KMS-11 (cell line): ENCODE results near the gene ZBTB45.

ENCODE experiments used
- H2AFZ ChIP-seq: fragments of 200-600 bp; sonication (generic); 2 replicates; pipeline ENCODE4 v1.6.1; 2016; ENCODE audit warnings: antibody characterized with exemption, mixed run types, low read depth
- H3K27ac ChIP-seq: fragments of 200-600 bp; sonication (generic); 2 replicates; pipeline ENCODE4 v1.6.1; 2016; ENCODE audit warnings: mild to moderate bottlenecking, mixed run types
- H3K27me3 ChIP-seq: fragments of 200-600 bp; sonication (generic); 2 replicates; pipeline ENCODE4 v1.6.1; 2017; ENCODE audit warnings: mild to moderate bottlenecking, low read depth, mixed run types, moderate library complexity; ENCODE audit not compliant: insufficient read depth
- H3K36me3 ChIP-seq: fragments of 200-600 bp; sonication (generic); 2 replicates; pipeline ENCODE4 v1.6.1; 2017; ENCODE audit warnings: mild to moderate bottlenecking, mixed run types; ENCODE audit not compliant: insufficient read depth
- H3K4me1 ChIP-seq: fragments of 200-600 bp; sonication (generic); 2 replicates; pipeline ENCODE4 v1.6.1; 2016; ENCODE audit warnings: mild to moderate bottlenecking, low read depth, mixed run types; ENCODE audit not compliant: poor library complexity, severe bottlenecking
- H3K4me2 ChIP-seq: fragments of 200-600 bp; sonication (generic); 2 replicates; pipeline ENCODE4 v1.7.0; 2016; ENCODE audit warnings: mild to moderate bottlenecking, mixed run types
- H3K4me3 ChIP-seq: fragments of 200-600 bp; sonication (generic); IDR thresholded peaks from 2 replicates; pipeline ENCODE4 v1.6.1; 2017; ENCODE audit warnings: low read depth, low read length, mixed read lengths; ENCODE audit not compliant: insufficient read depth
- H3K79me2 ChIP-seq: fragments of 200-600 bp; sonication (generic); 2 replicates; pipeline ENCODE4 v1.6.1; 2016; ENCODE audit warnings: low read depth, mixed run types; ENCODE audit not compliant: insufficient read depth
- H3K9ac ChIP-seq: fragments of 200-600 bp; sonication (generic); 2 replicates; pipeline ENCODE4 v1.6.1; 2016; ENCODE audit warnings: mild to moderate bottlenecking, mixed run types
- H4K20me1 ChIP-seq: fragments of 200-600 bp; sonication (generic); 2 replicates; pipeline ENCODE4 v1.6.1; 2016; ENCODE audit warnings: mild to moderate bottlenecking, mixed run types; ENCODE audit not compliant: insufficient read depth
- CTCF ChIP-seq: fragments of 200-600 bp; sonication (generic); conservative IDR thresholded peaks from 2 replicates; pipeline ENCODE4 v1.6.1; 2017; ENCODE audit warnings: low read depth, mild to moderate bottlenecking, antibody characterized with exemption, low read length, moderate library complexity, mixed read lengths

ZBTB45 gene

GRCh38 chr19:58480831-58481230 is 38.8 kb downstream of the ZBTB45 start:
- no peak overlapping the region for H3K4me2 ChIP-seq

GRCh38 chr19:58480481-58480830 is 39.2 kb downstream of the ZBTB45 start:
- no peaks in the 10 kb centered on the region for H4K20me1 ChIP-seq
- no peak overlapping the region for H3K4me3 ChIP-seq
- H3K4me1 ChIP-seq: peaks cover 4% of the 10 kb centered on the region
- H3K27me3 ChIP-seq: no peaks in the 10 kb centered on the region
- no peak for TF ChIP-seq CTCF
- no peak overlapping the region for H3K9ac ChIP-seq
- no peak overlapping the region for H2AFZ ChIP-seq
- no peaks in the 10 kb centered on the region for H3K36me3 ChIP-seq
- H3K27ac ChIP-seq: no peak overlapping the region
- H3K79me2 ChIP-seq: no peaks in the 10 kb centered on the region
- no peak overlapping the region for H3K4me2 ChIP-seq

More at GRCh38 chr19:58480831-58481230, 38.8 kb downstream of the ZBTB45 start:
- no peak overlapping the region for H3K4me3 ChIP-seq
- H3K4me1 ChIP-seq: peaks cover 4% of the 10 kb centered on the region
- H3K9ac ChIP-seq: no peak overlapping the region
- no peak for TF ChIP-seq CTCF
- H3K36me3 ChIP-seq: no peaks in the 10 kb centered on the region
- H3K79me2 ChIP-seq: no peaks in the 10 kb centered on the region
- no peaks in the 10 kb centered on the region for H4K20me1 ChIP-seq
- no peak overlapping the region for H2AFZ ChIP-seq
- no peak overlapping the region for H3K27ac ChIP-seq
- no peaks in the 10 kb centered on the region for H3K27me3 ChIP-seq

- Histone ChIP-seq H3K79me2 (no peaks in the 10 kb centered on the region), H3K4me2 (no peak overlapping the region), H2AFZ (no peak overlapping the region), H3K27ac (no peak overlapping the region), H3K36me3 (no peaks in the 10 kb centered on the region), H4K20me1 (no peaks in the 10 kb centered on the region), H3K4me1 (peaks cover 7% of the 10 kb centered on the region), H3K27me3 (no peaks in the 10 kb centered on the region), H3K9ac (no peak overlapping the region), H3K4me3 (no peak overlapping the region)
- TF ChIP-seq CTCF: no peak
Measured at GRCh38 chr19:58479736-58480480, 39.7 kb downstream of the ZBTB45 start.

GRCh38 chr19:58479303-58479702 is 40.3 kb downstream of the ZBTB45 start:
- H3K4me1 ChIP-seq: peaks cover 13% of the 10 kb centered on the region
- H3K36me3 ChIP-seq: no peaks in the 10 kb centered on the region
- no peak overlapping the region for H2AFZ ChIP-seq
- H3K27ac ChIP-seq: no peak overlapping the region
- H3K27me3 ChIP-seq: no peaks in the 10 kb centered on the region
- TF ChIP-seq CTCF: no peak
- H4K20me1 ChIP-seq: no peaks in the 10 kb centered on the region
- no peak overlapping the region for H3K4me3 ChIP-seq
- no peak overlapping the region for H3K4me2 ChIP-seq
- no peak overlapping the region for H3K9ac ChIP-seq
- H3K79me2 ChIP-seq: no peaks in the 10 kb centered on the region
